ENCODE data around the gene COMTD1.

The COMTD1 gene

GRCh38 chr10:75230600-75231038 lies 5.1 kb downstream of the COMTD1 start:
- Histone ChIP-seq H3F3A (ENCODE audit: control insufficient read depth, insufficient read depth) (peaks cover 43% of the 10 kb centered on the region), H3K4me1 (ENCODE audit: control insufficient read depth, low read length) (peaks cover 23% of the 10 kb centered on the region), H3K36me3 (ENCODE audit: control insufficient read depth, low read length) (peaks cover 78% of the 10 kb centered on the region), H3K9me2 (replicated peaks; ENCODE audit: control insufficient read depth, low read length) (no peaks in the 10 kb centered on the region), H3K4me3 (ENCODE audit: low read length) (no peak overlapping the region), H3K79me2 (ENCODE audit: control insufficient read depth, low read length) (peaks cover 77% of the 10 kb centered on the region), H3K27ac (ENCODE audit: low read depth, low read length) (no peak overlapping the region), H3K27me3 (ENCODE audit: control insufficient read depth, low read length) (no peaks in the 10 kb centered on the region), H3K9me3 (ENCODE audit: control insufficient read depth, insufficient read depth, low read length) (no peaks in the 10 kb centered on the region), H3K4me2 (ENCODE audit: low read length) (no peak overlapping the region), H4K20me1 (ENCODE audit: control insufficient read depth, insufficient read depth, low read depth, low read length) (0 out of 2 replicates have a peak, but pooled peaks cover 4% of the 10 kb centered on the region)
- no peak for TF ChIP-seq EZH2phosphoT487 (IDR thresholded peaks at IDR 0.05; ENCODE audit: borderline replicate concordance, low read length)
- peak; percentile 97 for TF ChIP-seq CTCF (IDR thresholded peaks at IDR 0.05; ENCODE audit: low read depth, low read length, poor library complexity, severe bottlenecking)

- Histone ChIP-seq H3K4me3 (ENCODE audit: low read length) (no peak overlapping the region), H3F3A (ENCODE audit: control insufficient read depth, insufficient read depth) (peaks cover 42% of the 10 kb centered on the region), H3K79me2 (ENCODE audit: control insufficient read depth, low read length) (peaks cover 78% of the 10 kb centered on the region), H3K27me3 (ENCODE audit: control insufficient read depth, low read length) (no peaks in the 10 kb centered on the region), H3K36me3 (ENCODE audit: control insufficient read depth, low read length) (peaks cover 84% of the 10 kb centered on the region), H4K20me1 (ENCODE audit: control insufficient read depth, insufficient read depth, low read depth, low read length) (0 out of 2 replicates have a peak, but pooled peaks cover 9% of the 10 kb centered on the region), H3K27ac (ENCODE audit: low read depth, low read length) (no peak overlapping the region), H3K4me2 (ENCODE audit: low read length) (no peak overlapping the region), H3K4me1 (ENCODE audit: control insufficient read depth, low read length) (peaks cover 23% of the 10 kb centered on the region), H3K9me3 (ENCODE audit: control insufficient read depth, insufficient read depth, low read length) (no peaks in the 10 kb centered on the region), H3K9me2 (replicated peaks; ENCODE audit: control insufficient read depth, low read length) (no peaks in the 10 kb centered on the region)
- TF ChIP-seq EZH2phosphoT487 (IDR thresholded peaks at IDR 0.05; ENCODE audit: borderline replicate concordance, low read length) (no peak), CTCF (IDR thresholded peaks at IDR 0.05; ENCODE audit: low read depth, low read length, poor library complexity, severe bottlenecking) (no peak)
Observed at GRCh38 chr10:75229971-75230370, 5.8 kb downstream of the COMTD1 start.

- no peaks in the 10 kb centered on the region for H3K9me2 ChIP-seq (replicated peaks; ENCODE audit: control insufficient read depth, low read length)
- H3K36me3 ChIP-seq (ENCODE audit: control insufficient read depth, low read length), result peaks cover 95% of the 10 kb centered on the region
- peaks cover 86% of the 10 kb centered on the region for H3K79me2 ChIP-seq (ENCODE audit: control insufficient read depth, low read length)
- peaks cover 21% of the 10 kb centered on the region for H3K4me1 ChIP-seq (ENCODE audit: control insufficient read depth, low read length)
- TF ChIP-seq CTCF (IDR thresholded peaks at IDR 0.05; ENCODE audit: low read depth, low read length, poor library complexity, severe bottlenecking) (no peak), EZH2phosphoT487 (IDR thresholded peaks at IDR 0.05; ENCODE audit: borderline replicate concordance, low read length) (no peak)
- peaks cover 18% of the 10 kb centered on the region; the same call in 1 of the 2 replicates for H4K20me1 ChIP-seq (ENCODE audit: control insufficient read depth, insufficient read depth, low read depth, low read length)
- H3K27ac ChIP-seq (ENCODE audit: low read depth, low read length), result no peak overlapping the region
- no peaks in the 10 kb centered on the region for H3K27me3 ChIP-seq (ENCODE audit: control insufficient read depth, low read length)
- H3K4me3 ChIP-seq (ENCODE audit: low read length), result no peak overlapping the region
- no peaks in the 10 kb centered on the region for H3K9me3 ChIP-seq (ENCODE audit: control insufficient read depth, insufficient read depth, low read length)
- H3K4me2 ChIP-seq (ENCODE audit: low read length), result no peak overlapping the region
- peaks cover 38% of the 10 kb centered on the region for H3F3A ChIP-seq (ENCODE audit: control insufficient read depth, insufficient read depth)
Observed at GRCh38 chr10:75228834-75229233, 6.9 kb downstream of the COMTD1 start.

Measured in DOHH2 (cell line).